K562 (cell line): ENCODE measurements around the gene SIT1. TPM values are rescaled to one million over a fixed set of nuclear protein-coding genes. Genes with fewer than 3 reads are reported as not detected.
A peak's percentile ranks its signal among the peaks of the same experiment; 100 is the strongest.

Source experiments
- ADNP ChIP-seq: fragments of 200-800 bp; sonication (Bioruptor generic); IDR thresholded peaks from 2 replicates; pipeline ENCODE4 v1.6.1; 2016; ENCODE audit warnings: missing genetic modification characterization, missing compliant biosample characterization
- BRF1 ChIP-seq: IDR thresholded peaks from 3 replicates; pipeline ENCODE4 v1.6.1; 2011; ENCODE audit warnings: borderline replicate concordance, mild to moderate bottlenecking; ENCODE audit not compliant: insufficient read length; ENCODE audit errors: extremely low read depth
- CAMTA2 ChIP-seq: fragments of 250-450 bp; sonication (Bioruptor Pico); conservative IDR thresholded peaks from 2 replicates; pipeline ENCODE4 v1.5.1; 2022
- COPS2 ChIP-seq: fragments of 450-650 bp; conservative IDR thresholded peaks from 2 replicates; pipeline ENCODE4 v1.6.1; 2016; ENCODE audit warnings: mild to moderate bottlenecking, moderate library complexity
- EP400 ChIP-seq: fragments of 450-650 bp; IDR thresholded peaks from 2 replicates; pipeline ENCODE4 v1.6.1; 2017; ENCODE audit warnings: antibody characterized with exemption, mild to moderate bottlenecking, moderate library complexity
- EWSR1 ChIP-seq: fragments of 450-650 bp; IDR thresholded peaks from 2 replicates; pipeline ENCODE4 v1.6.1; 2018; ENCODE audit warnings: borderline replicate concordance, mild to moderate bottlenecking, low read depth, moderate library complexity; ENCODE audit not compliant: partially characterized antibody
- NEUROD1 ChIP-seq: fragments of 150-350 bp; IDR thresholded peaks from 2 replicates; pipeline ENCODE4 v1.6.1; 2014; ENCODE audit warnings: borderline replicate concordance, low read length, low read depth; ENCODE audit not compliant: partially characterized antibody
- NUFIP1 ChIP-seq: fragments of 450-650 bp; IDR thresholded peaks from 2 replicates; pipeline ENCODE4 v1.6.1; 2018; ENCODE audit not compliant: partially characterized antibody
- PPARD ChIP-seq: fragments of 250-450 bp; sonication (Bioruptor Pico); IDR thresholded peaks from 2 replicates; pipeline ENCODE4 v1.8.0; 2022; ENCODE audit warnings: inconsistent platforms, mild to moderate bottlenecking, moderate library complexity
- RBM14 ChIP-seq: fragments of 200-400 bp; formaldehyde crosslinking; IDR thresholded peaks from 2 replicates; pipeline ENCODE4 v1.6.1; 2018; ENCODE audit warnings: low read depth, mild to moderate bottlenecking, low read length, moderate library complexity, borderline replicate concordance; ENCODE audit not compliant: insufficient read depth
- RFX5 ChIP-seq: IDR thresholded peaks from 2 replicates; pipeline ENCODE4 v1.6.1; 2011; ENCODE audit warnings: low read depth, mild to moderate bottlenecking, improper control_type of control experiment, low read length
- TAF7 ChIP-seq: fragments of 450-650 bp; IDR thresholded peaks from 2 replicates; pipeline ENCODE4 v1.6.1; 2016; ENCODE audit warnings: missing genetic modification characterization, missing compliant biosample characterization
- TCF7 ChIP-seq: sonication (generic); IDR thresholded peaks from 2 replicates; pipeline ENCODE4 v1.6.1; 2016; ENCODE audit warnings: antibody characterized with exemption, borderline replicate concordance
- ZBTB26 ChIP-seq: fragments of 450-650 bp; formaldehyde crosslinking; IDR thresholded peaks from 2 replicates; pipeline ENCODE4 v1.4.0; 2022; ENCODE audit warnings: missing genetic modification characterization
- ZEB2 ChIP-seq: fragments of 450-650 bp; IDR thresholded peaks from 2 replicates; pipeline ENCODE4 v1.6.1; 2016
- ZNF239 ChIP-seq: fragments of 250-450 bp; sonication (Bioruptor Pico); IDR thresholded peaks from 2 replicates; pipeline ENCODE4 v1.4.0; 2020; ENCODE audit warnings: mild to moderate bottlenecking
- ZNF280A ChIP-seq: fragments of 450-650 bp; IDR thresholded peaks from 2 replicates; pipeline ENCODE4 v1.6.1; 2018; ENCODE audit warnings: mild to moderate bottlenecking, low read depth; ENCODE audit not compliant: partially characterized antibody
- ZNF324 ChIP-seq: fragments of 250-450 bp; sonication (Bioruptor Pico); IDR thresholded peaks from 2 replicates; pipeline ENCODE4 v1.4.0; 2020; ENCODE audit warnings: mild to moderate bottlenecking
- polyA plus RNA-seq, 8 experiments: library from polyadenylated mRNA; depleted of rRNA in 4 of 8; stranded (reverse) in 5 of 8; unstranded in 3 of 8; fragments of >200 nt; fragmentation: Nextera tagmentation in 2 of 8; fragmentation: Illumina TruSeq in 1 of 8; extraction: Ambion mirVana in 2 of 8; extraction: Trizol in 1 of 8; gene quantifications; 2 replicates each; pipeline versions ENCODE4 v1.2.1 to v1.2.3, GENCODE V29; 2011 to 2014; ENCODE audit warnings: inconsistent platforms in 1 of 8, missing spikeins in 1 of 8
- total RNA-seq, 7 experiments: library from RNA; depleted of rRNA in 6 of 7; stranded (reverse); fragments of >200 nt in 6 of 7; fragmentation: Illumina TruSeq in 2 of 7; extraction: Trizol in 2 of 7; gene quantifications; 2 replicates each; pipeline versions ENCODE4 v1.2.1 to v1.2.3, GENCODE V29; 2011 to 2021; ENCODE audit warnings: low replicate concordance in 1 of 7
- TF ChIP-seq, protein P1 (sequence below): fragments of 450-650 bp; IDR thresholded peaks from 2 replicates; pipeline ENCODE4 v1.6.1; 2016; ENCODE audit warnings: low read depth, mild to moderate bottlenecking, moderate library complexity
- TF ChIP-seq, protein P2 (sequence below): IDR thresholded peaks from 3 replicates; pipeline ENCODE4 v1.6.1; 2011; ENCODE audit warnings: borderline replicate concordance, mild to moderate bottlenecking, moderate library complexity; ENCODE audit not compliant: insufficient read length; ENCODE audit errors: extremely low read depth
- TF ChIP-seq, protein P3 (sequence below): IDR thresholded peaks from 2 replicates; pipeline ENCODE4 v1.6.1; 2016; ENCODE audit warnings: missing genetic modification characterization, missing compliant biosample characterization

SIT1 gene
- total and polyA plus RNA-seq, 9 of the 15 experiments (the other 6 are each of a cell fraction or from before 2014, with no cell fraction given) = not detected

GRCh38 chr9:35646533-35647265, 4.0 kb downstream of the SIT1 start (continued):
- TF ChIP-seq ZEB2 (0 out of 2 replicates have a peak, but pooled peaks have one; percentile 16), RBM14 (no peak), PPARD (CRISPR knock-in tag) (no peak), EP400 (peak; percentile 41; the same call in 1 of the 2 replicates), NUFIP1 (no peak), TAF7 (no peak), EWSR1 (no peak), COPS2 (no peak), ZNF324 (CRISPR knock-in tag) (no peak), CAMTA2 (CRISPR knock-in tag) (no peak), RFX5 (no peak), ADNP (tag) (no peak), ZBTB26 (CRISPR knock-in tag) (no peak), ZNF239 (CRISPR knock-in tag) (no peak), ZNF280A (no peak), TCF7 (no peak), BRF1 (no peak), NEUROD1 (no peak)
- TF ChIP-seq, protein P1, sequence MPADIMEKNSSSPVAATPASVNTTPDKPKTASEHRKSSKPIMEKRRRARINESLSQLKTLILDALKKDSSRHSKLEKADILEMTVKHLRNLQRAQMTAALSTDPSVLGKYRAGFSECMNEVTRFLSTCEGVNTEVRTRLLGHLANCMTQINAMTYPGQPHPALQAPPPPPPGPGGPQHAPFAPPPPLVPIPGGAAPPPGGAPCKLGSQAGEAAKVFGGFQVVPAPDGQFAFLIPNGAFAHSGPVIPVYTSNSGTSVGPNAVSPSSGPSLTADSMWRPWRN = no peak
- TF ChIP-seq, protein P2, sequence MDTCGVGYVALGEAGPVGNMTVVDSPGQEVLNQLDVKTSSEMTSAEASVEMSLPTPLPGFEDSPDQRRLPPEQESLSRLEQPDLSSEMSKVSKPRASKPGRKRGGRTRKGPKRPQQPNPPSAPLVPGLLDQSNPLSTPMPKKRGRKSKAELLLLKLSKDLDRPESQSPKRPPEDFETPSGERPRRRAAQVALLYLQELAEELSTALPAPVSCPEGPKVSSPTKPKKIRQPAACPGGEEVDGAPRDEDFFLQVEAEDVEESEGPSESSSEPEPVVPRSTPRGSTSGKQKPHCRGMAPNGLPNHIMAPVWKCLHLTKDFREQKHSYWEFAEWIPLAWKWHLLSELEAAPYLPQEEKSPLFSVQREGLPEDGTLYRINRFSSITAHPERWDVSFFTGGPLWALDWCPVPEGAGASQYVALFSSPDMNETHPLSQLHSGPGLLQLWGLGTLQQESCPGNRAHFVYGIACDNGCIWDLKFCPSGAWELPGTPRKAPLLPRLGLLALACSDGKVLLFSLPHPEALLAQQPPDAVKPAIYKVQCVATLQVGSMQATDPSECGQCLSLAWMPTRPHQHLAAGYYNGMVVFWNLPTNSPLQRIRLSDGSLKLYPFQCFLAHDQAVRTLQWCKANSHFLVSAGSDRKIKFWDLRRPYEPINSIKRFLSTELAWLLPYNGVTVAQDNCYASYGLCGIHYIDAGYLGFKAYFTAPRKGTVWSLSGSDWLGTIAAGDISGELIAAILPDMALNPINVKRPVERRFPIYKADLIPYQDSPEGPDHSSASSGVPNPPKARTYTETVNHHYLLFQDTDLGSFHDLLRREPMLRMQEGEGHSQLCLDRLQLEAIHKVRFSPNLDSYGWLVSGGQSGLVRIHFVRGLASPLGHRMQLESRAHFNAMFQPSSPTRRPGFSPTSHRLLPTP = no peak
- TF ChIP-seq, protein P3, sequence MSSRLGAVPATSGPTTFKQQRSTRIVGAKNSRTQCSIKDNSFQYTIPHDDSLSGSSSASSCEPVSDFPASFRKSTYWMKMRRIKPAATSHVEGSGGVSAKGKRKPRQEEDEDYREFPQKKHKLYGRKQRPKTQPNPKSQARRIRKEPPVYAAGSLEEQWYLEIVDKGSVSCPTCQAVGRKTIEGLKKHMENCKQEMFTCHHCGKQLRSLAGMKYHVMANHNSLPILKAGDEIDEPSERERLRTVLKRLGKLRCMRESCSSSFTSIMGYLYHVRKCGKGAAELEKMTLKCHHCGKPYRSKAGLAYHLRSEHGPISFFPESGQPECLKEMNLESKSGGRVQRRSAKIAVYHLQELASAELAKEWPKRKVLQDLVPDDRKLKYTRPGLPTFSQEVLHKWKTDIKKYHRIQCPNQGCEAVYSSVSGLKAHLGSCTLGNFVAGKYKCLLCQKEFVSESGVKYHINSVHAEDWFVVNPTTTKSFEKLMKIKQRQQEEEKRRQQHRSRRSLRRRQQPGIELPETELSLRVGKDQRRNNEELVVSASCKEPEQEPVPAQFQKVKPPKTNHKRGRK (tag) = no peak
